Measurements from ENCODE around the gene KRTAP3-2. TPM values are rescaled to one million over a fixed set of nuclear protein-coding genes. Genes with fewer than 3 reads are reported as not detected.
A peak's percentile ranks its signal among the peaks of the same experiment; 100 is the strongest.

Gene KRTAP3-2
- polyA plus RNA-seq, 3 donors = not detected

GRCh38 chr17:40967582-40967981, 32.1 kb downstream of the KRTAP3-2 start:
- DNase-seq = no peak

DNA sequence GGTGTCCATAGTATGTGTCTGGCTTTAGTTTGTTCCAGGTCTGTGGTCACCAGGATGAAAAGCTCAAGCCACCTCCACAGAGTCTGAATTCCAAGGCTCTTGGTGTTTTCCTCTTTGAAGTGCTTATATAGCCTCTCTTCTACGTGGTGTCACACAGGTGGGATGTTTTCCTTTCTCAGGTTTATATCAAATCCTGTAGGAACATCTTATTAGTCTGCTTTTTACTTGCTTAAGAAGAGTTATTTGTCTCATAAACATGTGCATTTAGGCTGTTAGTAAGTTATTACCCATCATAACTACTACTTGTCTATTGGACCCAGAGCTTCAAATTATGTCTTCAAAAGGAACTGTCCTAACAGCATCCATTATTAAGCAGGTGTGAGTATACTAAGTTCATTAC, 32.9 kb downstream of the KRTAP3-2 start, which contains the start of gene KRT39:
Gene KRT39, minus strand, starts transcription at position 101 of the 400 bp plus-strand sequence. Its CDS starts 92 bp downstream, at position 9.
- no peak for DNase-seq

DNA sequence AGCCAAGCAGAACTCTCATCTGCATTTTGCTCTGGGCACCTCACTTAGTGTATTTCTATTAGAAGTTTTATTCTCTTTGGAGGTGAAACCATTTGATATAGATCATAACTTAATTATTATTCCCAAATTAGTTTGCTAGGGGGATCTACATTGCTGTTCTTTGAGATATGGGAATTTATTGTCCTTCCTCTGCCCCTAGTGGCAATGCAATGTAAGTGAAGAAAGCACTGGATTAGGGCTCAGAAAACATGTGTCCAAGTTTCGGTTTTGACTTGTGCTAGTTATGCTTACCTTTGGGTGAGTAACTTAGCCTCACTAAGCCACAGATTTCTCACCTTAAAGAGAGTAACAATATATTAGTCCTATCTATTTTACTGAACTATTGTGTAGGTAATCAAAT, 35.9 kb downstream of the KRTAP3-2 start:
- DNase-seq = no peak

DNA sequence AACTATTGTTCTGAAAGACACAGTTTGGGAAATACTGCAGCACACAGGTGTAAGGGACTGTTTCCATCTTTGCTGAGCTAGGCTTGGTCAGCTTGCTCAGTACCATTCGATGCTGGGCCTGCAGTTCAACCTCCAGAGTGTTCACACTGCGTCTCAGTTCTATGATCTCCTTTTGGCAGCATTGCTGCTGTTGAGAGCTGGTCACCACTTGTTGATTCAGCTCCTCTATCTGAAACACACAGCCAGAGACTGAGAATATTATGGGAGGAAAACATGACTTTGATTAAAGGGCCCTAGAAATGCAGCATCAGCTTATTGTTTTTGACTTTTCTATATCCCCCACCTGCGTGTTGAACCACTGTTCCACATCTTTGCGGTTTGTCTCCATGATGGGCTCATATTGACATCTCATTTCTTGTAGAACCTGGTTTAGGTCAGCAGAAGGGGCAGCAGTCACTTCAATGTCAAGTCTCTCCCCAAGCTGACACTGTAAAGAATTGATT, 37.6 kb downstream of the KRTAP3-2 start:
- DNase-seq = no peak

DNA sequence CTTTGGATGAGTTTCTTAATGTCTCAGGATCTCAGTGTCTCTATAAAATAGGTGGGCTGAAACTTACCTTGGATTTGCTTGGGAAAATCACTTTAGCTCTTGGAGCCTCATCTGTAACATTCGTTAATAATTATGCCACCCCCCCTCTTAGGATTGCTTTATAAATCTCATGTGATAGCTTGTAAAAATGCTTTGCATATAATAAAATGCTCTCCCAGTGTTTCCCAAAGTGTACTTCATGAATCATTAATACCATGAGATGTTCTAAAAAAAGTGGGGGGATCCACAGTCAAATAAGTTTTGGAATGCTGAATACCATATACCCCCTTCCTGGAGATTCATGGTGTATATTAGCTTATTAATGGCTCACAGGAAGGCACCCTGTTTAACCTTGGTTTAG, 38.1 kb downstream of the KRTAP3-2 start:
- DNase-seq = no peak

DNA sequence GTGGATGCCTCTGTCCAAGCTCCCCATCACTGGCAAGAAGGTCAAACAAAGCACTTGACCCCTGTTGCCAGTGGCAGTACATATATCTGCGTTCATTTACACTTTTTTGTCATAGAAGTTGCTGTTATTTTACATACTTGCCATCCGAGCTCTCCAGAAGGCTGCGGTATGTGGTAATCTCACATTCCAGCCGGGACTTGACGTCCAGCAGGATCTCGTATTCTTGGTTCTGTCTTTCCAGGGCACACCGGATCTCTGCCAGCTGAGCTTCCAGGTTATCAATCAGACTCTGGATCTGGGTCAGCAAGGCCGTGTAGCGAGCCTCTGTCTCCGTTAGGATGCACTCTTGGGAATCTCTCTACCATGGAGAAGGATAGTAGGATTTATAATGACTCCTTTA, 39.6 kb downstream of the KRTAP3-2 start:
- DNase-seq = no peak

DNA sequence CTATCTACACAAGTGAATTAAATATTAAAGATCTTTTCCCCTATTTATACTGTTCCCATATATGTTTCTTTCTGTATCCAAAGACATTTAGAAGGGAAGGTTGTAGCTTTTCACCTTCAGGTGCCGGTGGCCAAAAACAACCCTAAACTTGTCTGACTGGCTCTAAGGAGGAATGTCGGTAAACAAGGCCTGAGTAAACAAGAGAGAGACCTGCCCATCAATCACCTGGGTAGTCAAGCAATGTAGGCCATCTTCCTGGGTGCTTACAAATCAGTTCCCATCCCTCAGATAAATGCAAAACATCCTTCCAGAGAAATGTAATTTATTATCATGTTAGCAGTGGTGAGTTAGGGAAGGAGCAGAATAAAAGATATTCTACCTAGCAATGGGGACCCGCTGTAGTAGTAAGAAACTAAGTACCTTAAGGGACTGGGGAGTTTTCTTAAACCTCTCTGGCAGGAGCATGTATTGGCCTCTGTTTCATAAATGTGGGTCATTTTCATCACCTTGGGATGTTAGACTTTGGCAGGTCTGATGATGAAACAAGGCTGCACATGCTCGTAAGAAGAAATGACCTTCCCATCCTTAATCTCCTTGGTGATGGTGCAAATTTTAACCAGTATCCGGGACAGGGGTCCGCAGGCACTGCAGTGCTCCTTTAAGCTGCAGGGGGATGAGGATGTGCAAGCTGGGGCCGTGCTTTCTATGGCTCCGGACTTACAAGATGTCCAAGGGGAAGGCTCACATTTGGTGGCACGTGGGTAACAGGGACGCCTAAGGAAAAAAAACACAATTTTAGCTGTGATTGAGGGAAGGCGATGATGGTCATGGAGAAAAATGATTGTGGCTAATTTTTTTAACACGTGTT, 41.4 kb downstream of the KRTAP3-2 start:
- DNase-seq = no peak

DNA sequence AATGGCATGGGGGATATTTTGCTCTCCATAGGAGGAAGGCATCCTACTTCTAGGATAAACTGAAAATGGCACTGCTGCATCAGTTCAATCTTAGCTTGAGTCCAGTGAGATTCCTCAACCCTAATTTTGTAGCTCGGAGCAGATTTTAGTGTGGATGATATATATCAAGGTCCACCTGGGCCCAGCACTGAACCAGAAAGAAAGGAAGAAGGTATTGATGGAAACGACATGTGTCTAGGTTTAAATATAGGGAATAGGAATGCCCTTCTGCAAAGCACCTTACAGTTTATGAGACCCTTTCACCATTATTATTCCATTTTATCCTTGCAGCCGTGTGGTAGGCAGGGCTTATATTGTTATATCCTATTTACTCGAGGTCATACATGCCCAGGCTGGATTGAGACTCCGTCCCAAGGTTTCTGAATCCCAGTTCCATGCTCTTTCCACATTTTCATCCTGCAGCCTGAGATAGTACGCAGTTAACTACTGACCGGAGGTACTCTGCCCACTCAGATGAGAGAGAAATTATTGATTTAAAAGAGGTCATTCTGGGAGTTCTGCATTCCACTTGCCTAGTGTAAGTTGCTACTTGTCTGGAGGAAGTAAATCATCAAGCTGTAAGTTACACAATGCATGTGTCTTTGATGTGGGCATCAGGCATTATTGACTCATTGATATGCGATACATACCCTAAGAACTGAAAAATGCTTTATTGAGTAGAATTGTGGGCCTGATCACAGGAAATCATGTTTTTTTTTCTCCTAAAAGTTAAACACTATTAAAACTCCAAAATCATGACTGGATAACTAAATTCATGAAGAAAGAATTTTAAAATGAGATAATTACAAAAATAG, 43.1 kb downstream of the KRTAP3-2 start:
- DNase-seq = no peak

- no peak for DNase-seq
Measured at GRCh38 chr17:40953881-40954280, 45.8 kb downstream of the KRTAP3-2 start.

- no peak for DNase-seq
Measured at GRCh38 chr17:40952661-40953060, 47.0 kb downstream of the KRTAP3-2 start.

DNA sequence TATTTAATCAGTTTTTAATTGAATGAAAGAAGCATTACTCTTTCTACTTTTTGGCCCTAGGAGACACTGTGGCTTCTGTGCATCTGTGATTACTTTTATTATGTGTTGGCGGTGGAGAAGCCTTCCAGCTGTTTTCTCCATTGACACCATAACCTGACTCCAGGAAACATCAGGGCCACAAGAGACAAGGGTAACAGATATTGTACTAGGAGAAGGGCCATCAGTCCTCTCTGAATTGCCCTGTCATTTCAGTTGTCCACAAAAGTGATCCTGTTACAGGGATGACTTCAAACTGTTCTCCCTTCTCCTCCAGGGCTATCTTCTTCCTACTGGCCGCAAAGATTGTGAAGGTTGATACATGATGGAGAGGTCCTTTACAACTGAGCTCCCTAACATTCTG, 47.6 kb downstream of the KRTAP3-2 start:
- no peak for DNase-seq

- no peak for DNase-seq
Measured at GRCh38 chr17:40951011-40951622, 48.6 kb downstream of the KRTAP3-2 start.

GRCh38 chr17:40950176-40950575, 49.5 kb downstream of the KRTAP3-2 start:
- DNase-seq = no peak

DNA sequence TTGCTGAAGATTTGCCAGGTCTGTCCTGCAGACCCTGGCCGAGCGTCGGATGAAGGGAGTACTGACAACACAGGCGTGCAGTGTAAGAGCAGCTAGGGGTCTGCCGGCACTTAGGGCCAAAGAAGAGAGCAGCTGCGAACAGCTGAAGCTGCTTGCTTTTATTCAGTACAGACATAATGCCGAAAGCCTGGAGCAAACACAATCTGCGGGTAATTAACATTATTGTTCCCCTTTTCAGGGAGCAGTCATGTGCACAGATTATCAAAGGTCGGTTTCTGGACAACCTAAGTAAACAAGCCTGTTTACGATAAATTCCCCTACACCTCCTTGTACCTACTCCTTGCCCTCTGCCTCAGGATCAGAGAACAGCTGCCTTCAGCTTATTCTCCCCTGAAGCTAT, 50.3 kb downstream of the KRTAP3-2 start:
- peak; percentile 42 for DNase-seq

Other genes with a start within 250 kb of the KRTAP3-2 start
- not detected for gene KRT25, start 244.6 kb downstream of the KRTAP3-2 start, polyA plus RNA-seq (ENCODE audit: insufficient read length in 3 of 3)
- not detected for gene KRT26, start 227.7 kb downstream of the KRTAP3-2 start, polyA plus RNA-seq (ENCODE audit: insufficient read length in 3 of 3)
- gene KRT27, start 217.4 kb downstream of the KRTAP3-2 start, polyA plus RNA-seq (ENCODE audit: insufficient read length in 3 of 3) = under 1 TPM in 1 of 3 donors, not detected in 2; 0.30 TPM
- gene KRT28, start 199.9 kb downstream of the KRTAP3-2 start, polyA plus RNA-seq (ENCODE audit: insufficient read length in 3 of 3) = not detected
- gene KRT10, start 177.3 kb downstream of the KRTAP3-2 start, polyA plus RNA-seq (ENCODE audit: insufficient read length in 3 of 3) = 10 to 100 TPM; 41.9 to 48.9 (median 45.9) TPM
- gene KRT12, start 132.7 kb downstream of the KRTAP3-2 start, polyA plus RNA-seq (ENCODE audit: insufficient read length in 3 of 3) = under 1 TPM in 2 of 3 donors, not detected in 1; 0.19 to 0.36 TPM
- under 1 TPM; 0.17 to 0.80 (median 0.36) TPM for gene KRT20, start 114.7 kb downstream of the KRTAP3-2 start, polyA plus RNA-seq (ENCODE audit: insufficient read length in 3 of 3)
- gene KRT23, start 62.3 kb downstream of the KRTAP3-2 start, polyA plus RNA-seq (ENCODE audit: insufficient read length in 3 of 3) = under 1 TPM; 0.71 to 1.00 (median 0.91) TPM
- gene KRT39, start 33.0 kb downstream of the KRTAP3-2 start, polyA plus RNA-seq (ENCODE audit: insufficient read length in 3 of 3) = not detected
- under 1 TPM in 1 of 3 donors, not detected in 2; 0.12 TPM for gene KRT40, start 15.6 kb downstream of the KRTAP3-2 start, polyA plus RNA-seq (ENCODE audit: insufficient read length in 3 of 3)
- not detected for gene KRTAP3-3, start 5.7 kb downstream of the KRTAP3-2 start, polyA plus RNA-seq (ENCODE audit: insufficient read length in 3 of 3)
- gene KRTAP3-1, start 9.2 kb upstream of the KRTAP3-2 start, polyA plus RNA-seq (ENCODE audit: insufficient read length in 3 of 3) = not detected
- gene KRTAP1-5, start 27.3 kb upstream of the KRTAP3-2 start, polyA plus RNA-seq (ENCODE audit: insufficient read length in 3 of 3) = not detected
- gene KRTAP1-4, start 30.3 kb upstream of the KRTAP3-2 start, polyA plus RNA-seq (ENCODE audit: insufficient read length in 3 of 3) = not detected
- gene KRTAP1-3, start 35.0 kb upstream of the KRTAP3-2 start, polyA plus RNA-seq (ENCODE audit: insufficient read length in 3 of 3) = not detected
- gene KRTAP1-1, start 41.5 kb upstream of the KRTAP3-2 start, polyA plus RNA-seq (ENCODE audit: insufficient read length in 3 of 3) = not detected
- not detected for gene KRTAP2-1, start 47.4 kb upstream of the KRTAP3-2 start, polyA plus RNA-seq (ENCODE audit: insufficient read length in 3 of 3)
- gene KRTAP2-2, start 55.3 kb upstream of the KRTAP3-2 start, polyA plus RNA-seq (ENCODE audit: insufficient read length in 3 of 3) = not detected
- not detected for gene KRTAP2-3, start 60.2 kb upstream of the KRTAP3-2 start, polyA plus RNA-seq (ENCODE audit: insufficient read length in 3 of 3)
- not detected for gene KRTAP2-4, start 66.0 kb upstream of the KRTAP3-2 start, polyA plus RNA-seq (ENCODE audit: insufficient read length in 3 of 3)
- gene KRTAP4-7, start 84.2 kb upstream of the KRTAP3-2 start, polyA plus RNA-seq (ENCODE audit: insufficient read length in 3 of 3) = not detected
- not detected for gene KRTAP4-8, start 98.2 kb upstream of the KRTAP3-2 start, polyA plus RNA-seq (ENCODE audit: insufficient read length in 3 of 3)
- not detected for gene KRTAP4-16, start 102.3 kb upstream of the KRTAP3-2 start, polyA plus RNA-seq (ENCODE audit: insufficient read length in 3 of 3)
- gene KRTAP4-9, start 105.5 kb upstream of the KRTAP3-2 start, polyA plus RNA-seq (ENCODE audit: insufficient read length in 3 of 3) = not detected
- gene KRTAP4-11, start 118.5 kb upstream of the KRTAP3-2 start, polyA plus RNA-seq (ENCODE audit: insufficient read length in 3 of 3) = not detected
- gene KRTAP4-12, start 124.3 kb upstream of the KRTAP3-2 start, polyA plus RNA-seq (ENCODE audit: insufficient read length in 3 of 3) = not detected
- not detected for gene KRTAP4-6, start 140.6 kb upstream of the KRTAP3-2 start, polyA plus RNA-seq (ENCODE audit: insufficient read length in 3 of 3)
- gene KRTAP4-5, start 149.9 kb upstream of the KRTAP3-2 start, polyA plus RNA-seq (ENCODE audit: insufficient read length in 3 of 3) = not detected
- gene KRTAP4-4, start 160.8 kb upstream of the KRTAP3-2 start, polyA plus RNA-seq (ENCODE audit: insufficient read length in 3 of 3) = not detected
- gene KRTAP4-3, start 168.3 kb upstream of the KRTAP3-2 start, polyA plus RNA-seq (ENCODE audit: insufficient read length in 3 of 3) = not detected
- gene KRTAP4-2, start 178.3 kb upstream of the KRTAP3-2 start, polyA plus RNA-seq (ENCODE audit: insufficient read length in 3 of 3) = not detected
- gene KRTAP4-1, start 185.0 kb upstream of the KRTAP3-2 start, polyA plus RNA-seq (ENCODE audit: insufficient read length in 3 of 3) = not detected
- not detected for gene KRTAP9-1, start 190.0 kb upstream of the KRTAP3-2 start, polyA plus RNA-seq (ENCODE audit: insufficient read length in 3 of 3)
- not detected for gene KRTAP9-2, start 226.7 kb upstream of the KRTAP3-2 start, polyA plus RNA-seq (ENCODE audit: insufficient read length in 3 of 3)
- not detected for gene KRTAP9-3, start 232.5 kb upstream of the KRTAP3-2 start, polyA plus RNA-seq (ENCODE audit: insufficient read length in 3 of 3)
- not detected for gene KRTAP9-8, start 238.1 kb upstream of the KRTAP3-2 start, polyA plus RNA-seq (ENCODE audit: insufficient read length in 3 of 3)
- gene KRTAP9-4, start 249.8 kb upstream of the KRTAP3-2 start, polyA plus RNA-seq (ENCODE audit: insufficient read length in 3 of 3) = not detected

Data from renal pelvis (tissue), 4 donors.